Measurements from ENCODE around the gene TCF4.

TCF4 gene

GRCh38 chr18:55407774-55408535 lies 180.0 kb downstream of the TCF4 start:
- no peak for DNase-seq (ENCODE audit: low read depth in 2 of 2)

DNA sequence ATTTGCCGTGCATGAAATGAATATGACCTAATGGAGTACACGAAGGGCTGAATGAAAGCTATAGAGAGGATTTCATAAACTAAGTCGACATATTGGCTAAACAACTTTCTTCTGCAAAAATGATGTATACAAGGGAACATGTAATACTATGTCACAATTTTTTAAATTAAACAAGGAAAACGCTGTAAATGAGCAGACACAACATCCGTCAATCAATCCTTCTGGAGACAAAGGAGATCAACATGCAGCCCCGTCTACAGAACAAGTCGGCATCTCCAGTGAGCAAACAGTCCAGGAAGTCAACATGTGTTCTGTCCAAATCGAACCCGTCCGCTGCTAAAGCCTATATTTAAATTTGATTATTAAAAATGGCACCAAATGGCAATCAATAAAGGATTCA lies 180.8 kb downstream of the TCF4 start:
- DNase-seq (ENCODE audit: low read depth in 2 of 2) = no peak

GRCh38 chr18:55406451-55406991 lies 181.5 kb downstream of the TCF4 start:
- DNase-seq (ENCODE audit: low read depth in 2 of 2) = no peak

DNA sequence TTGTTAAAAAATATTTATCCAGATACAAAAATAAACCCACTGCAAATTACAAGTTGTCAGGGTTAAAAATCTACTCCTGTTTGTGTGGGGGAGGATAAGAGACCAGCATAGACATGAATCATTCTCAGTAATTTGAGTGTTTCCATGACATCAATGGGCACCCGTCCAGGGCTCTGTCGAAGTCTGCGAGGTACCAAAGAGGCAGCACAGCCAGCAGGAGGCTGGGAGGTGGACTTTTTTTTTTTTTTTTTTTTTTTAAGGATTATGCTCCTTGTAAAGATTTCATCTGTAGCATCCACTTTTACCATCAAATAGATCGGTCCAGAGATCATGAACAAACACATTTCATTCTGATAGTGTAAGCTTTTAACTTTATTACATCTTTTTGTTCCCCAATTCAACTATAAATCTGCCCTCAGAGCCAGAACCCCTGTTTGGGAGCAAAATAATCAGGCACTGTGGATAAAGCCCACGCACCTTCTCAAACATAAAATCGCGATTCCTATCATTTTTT lies 182.0 kb downstream of the TCF4 start:
- DNase-seq (ENCODE audit: low read depth in 2 of 2) = no peak

- no peak for DNase-seq (ENCODE audit: low read depth in 2 of 2)
Measured at GRCh38 chr18:55405475-55405874, 182.5 kb downstream of the TCF4 start.

DNA sequence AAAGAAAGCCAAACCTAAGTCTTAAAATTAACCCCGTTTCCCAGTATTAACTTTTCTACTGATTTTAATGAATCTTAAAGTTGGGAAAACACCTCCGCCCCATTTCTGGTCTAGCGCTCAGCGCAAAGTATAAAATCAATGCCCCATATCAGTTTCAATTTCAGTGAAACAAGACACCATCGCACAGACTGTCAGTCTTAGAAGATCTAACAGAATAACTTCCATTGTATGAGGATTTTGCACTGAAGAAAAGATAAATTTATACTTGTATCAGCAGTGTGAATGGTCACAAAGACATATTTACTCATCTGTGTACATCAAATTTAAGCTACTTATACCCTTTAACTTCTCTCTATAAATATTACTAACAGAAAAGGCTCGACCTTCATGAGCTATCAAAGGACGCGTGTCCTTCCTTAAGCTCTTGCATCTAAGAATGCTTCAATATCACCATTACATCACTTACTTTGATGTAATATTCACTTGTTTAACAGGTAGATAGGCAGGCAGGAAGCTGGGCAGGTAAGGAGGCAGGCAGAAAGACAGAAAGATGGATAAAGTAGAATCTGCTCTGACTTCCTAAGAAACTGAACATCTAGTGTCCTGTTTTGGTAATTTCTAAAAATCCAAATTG lies 183.0 kb downstream of the TCF4 start:
- no peak for DNase-seq (ENCODE audit: low read depth in 2 of 2)

GRCh38 chr18:55404136-55404830 lies 183.7 kb downstream of the TCF4 start:
- DNase-seq (ENCODE audit: low read depth in 2 of 2) = no peak

DNA sequence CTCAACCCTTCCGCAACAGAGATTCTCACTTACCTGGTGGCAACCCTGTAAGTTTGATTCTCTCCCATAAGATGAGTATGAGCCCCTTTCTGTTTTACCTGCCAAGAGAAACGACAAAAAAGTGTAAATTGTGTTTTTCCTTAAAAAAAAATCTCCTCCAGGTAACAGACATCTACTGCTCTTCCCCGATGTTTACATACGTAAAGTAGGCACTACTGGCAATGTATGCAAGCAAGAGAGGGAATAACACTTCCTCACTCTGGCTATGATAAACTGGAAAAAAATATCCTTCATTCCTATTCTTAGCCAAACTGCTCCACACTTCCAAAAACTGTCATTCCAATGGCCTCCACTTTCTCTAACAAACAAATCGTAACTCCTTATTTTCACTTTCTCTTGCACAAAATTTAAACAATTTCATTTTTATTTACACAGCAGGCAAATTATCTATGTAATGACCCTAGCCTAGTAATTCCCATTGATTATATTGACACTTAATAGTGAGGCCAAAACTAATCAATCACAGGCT lies 184.5 kb downstream of the TCF4 start:
- no peak for DNase-seq (ENCODE audit: low read depth in 2 of 2)

DNA sequence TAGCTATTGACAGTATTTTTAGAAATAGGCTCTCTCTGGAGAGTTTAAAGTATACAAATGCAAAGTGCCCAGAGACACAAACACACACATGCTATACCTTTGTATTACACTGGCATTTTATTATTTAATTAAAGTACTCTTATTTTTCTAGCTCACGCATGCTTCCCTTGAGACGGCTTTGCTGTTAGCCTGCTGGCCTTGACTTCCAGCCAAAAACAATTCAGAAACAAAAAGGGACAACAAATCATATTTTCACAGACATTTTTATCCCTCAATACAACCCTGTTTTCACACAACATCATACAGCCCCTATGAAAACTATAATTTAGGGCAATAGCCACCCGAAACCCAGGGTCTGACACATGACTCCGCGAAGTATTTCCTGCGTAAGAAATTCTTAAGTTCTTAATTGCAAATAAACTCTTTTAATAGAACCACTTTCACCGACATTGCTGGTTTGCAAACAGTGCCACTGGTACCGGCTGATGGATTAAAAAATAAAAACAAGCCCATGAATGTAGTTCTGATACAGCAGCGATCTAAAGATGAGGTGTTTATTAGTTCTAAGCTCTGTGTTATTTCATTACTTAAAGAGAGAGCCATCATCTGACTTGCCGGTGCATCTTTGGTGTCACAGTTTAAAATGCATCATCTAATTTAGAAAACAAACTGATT lies 185.1 kb downstream of the TCF4 start:
- DNase-seq (ENCODE audit: low read depth in 2 of 2) = no peak

- DNase-seq (ENCODE audit: low read depth in 2 of 2) = no peak
Measured at GRCh38 chr18:55401638-55402191, 186.3 kb downstream of the TCF4 start.

- DNase-seq (ENCODE audit: low read depth in 2 of 2) = no peak
Measured at GRCh38 chr18:55400590-55401541, 187.1 kb downstream of the TCF4 start.

DNA sequence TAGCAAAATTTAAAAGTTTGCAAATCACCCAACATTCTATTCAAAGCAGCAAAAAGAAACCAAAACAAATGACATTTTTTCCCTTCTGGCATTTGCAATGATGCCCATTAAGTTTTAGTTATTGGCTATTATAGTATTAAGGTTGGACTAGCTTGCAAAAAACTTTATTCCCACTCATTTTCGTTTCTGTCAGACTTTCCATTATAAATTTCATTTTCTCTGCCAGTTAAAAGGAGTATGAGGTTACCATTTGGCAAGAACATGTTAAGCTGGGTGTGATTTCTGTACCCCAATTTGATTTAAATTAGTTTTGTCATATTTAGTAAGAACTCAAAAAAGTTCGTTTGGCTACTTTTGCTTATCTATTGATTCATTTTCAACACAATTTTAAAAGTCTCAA lies 187.9 kb downstream of the TCF4 start:
- no peak for DNase-seq (ENCODE audit: low read depth in 2 of 2)

- DNase-seq (ENCODE audit: low read depth in 2 of 2) = no peak
Measured at GRCh38 chr18:55398858-55399257, 189.1 kb downstream of the TCF4 start.

- DNase-seq (ENCODE audit: low read depth in 2 of 2) = no peak
Measured at GRCh38 chr18:55396979-55397378, 191.0 kb downstream of the TCF4 start.

DNA sequence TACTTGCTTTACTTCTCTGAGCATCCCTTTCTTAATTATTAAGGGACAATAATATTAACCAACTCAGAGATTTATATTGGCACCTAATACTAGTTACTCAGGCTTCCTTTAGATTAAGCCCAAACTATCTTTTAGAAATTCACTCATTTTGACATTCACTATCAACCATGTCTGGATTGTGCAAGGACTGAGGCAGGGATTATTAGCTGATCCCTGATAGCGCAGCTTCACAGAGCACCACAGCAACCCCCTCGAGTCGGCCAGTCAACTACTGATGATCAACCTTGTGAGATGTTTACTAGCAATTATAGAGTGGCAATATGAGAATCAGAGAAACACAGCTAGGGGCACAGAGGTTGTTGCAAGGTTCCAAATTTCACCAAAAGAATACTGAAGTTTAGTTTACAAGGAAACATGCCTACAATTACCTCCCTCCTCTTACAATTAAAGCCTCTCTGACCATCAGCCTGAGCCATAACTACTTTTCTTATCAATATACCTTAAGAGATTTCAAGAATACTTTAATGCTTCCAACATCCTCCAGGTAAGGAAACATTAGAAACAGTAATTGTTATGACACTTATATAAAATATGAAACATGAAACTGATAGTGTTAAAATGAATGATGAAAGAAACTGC lies 191.6 kb downstream of the TCF4 start:
- no peak for DNase-seq (ENCODE audit: low read depth in 2 of 2)

DNA sequence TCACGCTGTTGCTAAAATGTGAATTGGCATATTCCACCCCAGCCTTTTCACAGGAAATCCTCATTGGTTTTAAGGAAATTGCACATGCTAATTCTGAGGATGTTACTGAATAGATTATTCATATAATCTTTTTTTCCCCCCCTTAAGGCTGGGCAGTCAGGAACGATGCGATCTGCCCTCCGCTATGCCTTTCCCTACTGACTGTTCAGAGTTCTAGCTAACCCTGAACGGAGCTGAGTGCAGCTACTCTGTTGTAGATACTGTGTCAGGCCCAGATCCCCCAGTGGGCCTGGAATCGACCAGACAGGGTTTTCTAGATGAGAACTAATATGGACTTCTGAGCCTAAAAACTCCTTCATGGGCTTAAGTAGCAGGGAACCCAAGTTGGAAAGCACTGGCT lies 192.2 kb downstream of the TCF4 start:
- DNase-seq (ENCODE audit: low read depth in 2 of 2) = no peak

GRCh38 chr18:55390898-55391297 lies 197.1 kb downstream of the TCF4 start:
- no peak for DNase-seq (ENCODE audit: low read depth in 2 of 2)

GRCh38 chr18:55387139-55387984 lies 200.6 kb downstream of the TCF4 start:
- DNase-seq (ENCODE audit: low read depth in 2 of 2) = no peak

GRCh38 chr18:55386545-55386944 lies 201.4 kb downstream of the TCF4 start:
- DNase-seq (ENCODE audit: low read depth in 2 of 2) = no peak

Measured in stimulated activated CD4-positive, alpha-beta T cell treated with anti-CD3 and anti-CD28 coated beads, Interleukin-4, amount 100 ng/mL, for 48 hours (primary cell).